Osteoblast (primary cell): ENCODE measurements around the gene MAP4K4. TPM values are rescaled to one million over a fixed set of nuclear protein-coding genes. Genes with fewer than 3 reads are reported as not detected.

Source experiments
- DNase-seq: peaks from one replicate; pipeline ENCODE4 v3.0.0; 2011; ENCODE audit warnings: low spot score, mixed read lengths; ENCODE audit not compliant: insufficient read length; ENCODE audit errors: missing footprints
- H2AFZ ChIP-seq: 2 replicates; pipeline ENCODE4 v1.6.0; 2011; ENCODE audit warnings: mild to moderate bottlenecking, low read length
- H3K27ac ChIP-seq: 2 replicates; pipeline ENCODE4 v1.5.1; 2011; ENCODE audit warnings: mild to moderate bottlenecking, low read depth, low read length, moderate library complexity
- H3K27me3 ChIP-seq: 2 replicates; pipeline ENCODE4 v1.6.0; 2012; ENCODE audit warnings: mild to moderate bottlenecking, control low read depth, inconsistent platforms, low read length, moderate library complexity; ENCODE audit not compliant: insufficient read depth
- H3K36me3 ChIP-seq: 2 replicates; pipeline ENCODE4 v1.5.1; 2011; ENCODE audit warnings: mild to moderate bottlenecking, low read length, control low read depth, moderate library complexity; ENCODE audit not compliant: insufficient read depth
- H3K4me1 ChIP-seq: 2 replicates; pipeline ENCODE4 v1.5.1; 2011; ENCODE audit warnings: mild to moderate bottlenecking, low read length, control low read depth, moderate library complexity; ENCODE audit not compliant: insufficient read depth
- H3K4me2 ChIP-seq: 2 replicates; pipeline ENCODE4 v1.6.0; 2011; ENCODE audit warnings: mild to moderate bottlenecking, low read length; ENCODE audit not compliant: insufficient read depth
- H3K4me3 ChIP-seq: fragments of 200-600 bp; sonication (generic); 3 replicates; pipeline ENCODE4 v1.5.1; 2012; ENCODE audit warnings: mild to moderate bottlenecking, low read length, inconsistent platforms; ENCODE audit not compliant: insufficient read depth
- H3K79me2 ChIP-seq: 2 replicates; pipeline ENCODE4 v1.6.0; 2012; ENCODE audit warnings: mild to moderate bottlenecking, low read length, control low read depth, inconsistent platforms; ENCODE audit not compliant: insufficient read depth
- H3K9me3 ChIP-seq: 2 replicates; pipeline ENCODE4 v1.5.1; 2011; ENCODE audit warnings: low read depth, low read length, control low read depth
- H4K20me1 ChIP-seq: 2 replicates; pipeline ENCODE4 v1.6.0; 2012; ENCODE audit warnings: mild to moderate bottlenecking, low read length, control low read depth; ENCODE audit not compliant: insufficient read depth
- total RNA-seq: library from RNA; depleted of rRNA; stranded (reverse); fragments of >200 nt; gene quantifications from 2 replicates; pipeline ENCODE4 v1.2.3, GENCODE V29; 2012
- TF ChIP-seq, protein P1 (sequence below): IDR thresholded peaks from 2 replicates; pipeline ENCODE4 v1.5.1; 2011; ENCODE audit warnings: mild to moderate bottlenecking, low read depth, low read length, moderate library complexity; ENCODE audit errors: extremely low read depth

MAP4K4 gene
- total RNA-seq, 1 donor = 231 TPM

DNA sequence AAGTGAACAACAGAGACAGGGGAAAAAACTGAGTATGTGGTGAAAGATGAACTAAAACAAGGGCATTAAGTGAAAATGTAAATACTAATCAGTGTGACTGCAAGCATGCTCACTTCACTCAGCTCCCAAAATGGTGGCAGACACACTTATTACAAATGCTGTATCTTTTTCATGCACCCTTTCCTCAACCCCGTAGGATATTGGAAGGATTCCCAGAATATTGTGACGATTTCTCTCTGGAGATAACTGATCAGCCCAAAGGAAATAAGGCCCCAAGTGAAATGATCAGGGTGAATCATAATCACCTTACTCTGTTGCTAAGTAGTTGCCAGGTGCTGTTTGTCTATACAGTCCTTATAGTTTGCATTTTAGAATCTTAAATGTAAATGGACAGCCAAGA lies 155.3 kb downstream of the MAP4K4 start:
- Histone ChIP-seq H3K27ac (peak overlapping the region; percentile 2), H2AFZ (no peak overlapping the region), H3K27me3 (no peaks in the 10 kb centered on the region), H4K20me1 (peaks cover 4% of the 10 kb centered on the region), H3K36me3 (peaks cover 79% of the 10 kb centered on the region), H3K79me2 (peaks cover 93% of the 10 kb centered on the region), H3K4me1 (peaks cover 27% of the 10 kb centered on the region), H3K4me3 (no peak overlapping the region), H3K4me2 (no peak overlapping the region), H3K9me3 (no peaks in the 10 kb centered on the region)
- no peak for DNase-seq
- TF ChIP-seq, protein P1, sequence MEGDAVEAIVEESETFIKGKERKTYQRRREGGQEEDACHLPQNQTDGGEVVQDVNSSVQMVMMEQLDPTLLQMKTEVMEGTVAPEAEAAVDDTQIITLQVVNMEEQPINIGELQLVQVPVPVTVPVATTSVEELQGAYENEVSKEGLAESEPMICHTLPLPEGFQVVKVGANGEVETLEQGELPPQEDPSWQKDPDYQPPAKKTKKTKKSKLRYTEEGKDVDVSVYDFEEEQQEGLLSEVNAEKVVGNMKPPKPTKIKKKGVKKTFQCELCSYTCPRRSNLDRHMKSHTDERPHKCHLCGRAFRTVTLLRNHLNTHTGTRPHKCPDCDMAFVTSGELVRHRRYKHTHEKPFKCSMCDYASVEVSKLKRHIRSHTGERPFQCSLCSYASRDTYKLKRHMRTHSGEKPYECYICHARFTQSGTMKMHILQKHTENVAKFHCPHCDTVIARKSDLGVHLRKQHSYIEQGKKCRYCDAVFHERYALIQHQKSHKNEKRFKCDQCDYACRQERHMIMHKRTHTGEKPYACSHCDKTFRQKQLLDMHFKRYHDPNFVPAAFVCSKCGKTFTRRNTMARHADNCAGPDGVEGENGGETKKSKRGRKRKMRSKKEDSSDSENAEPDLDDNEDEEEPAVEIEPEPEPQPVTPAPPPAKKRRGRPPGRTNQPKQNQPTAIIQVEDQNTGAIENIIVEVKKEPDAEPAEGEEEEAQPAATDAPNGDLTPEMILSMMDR = no peak

DNA sequence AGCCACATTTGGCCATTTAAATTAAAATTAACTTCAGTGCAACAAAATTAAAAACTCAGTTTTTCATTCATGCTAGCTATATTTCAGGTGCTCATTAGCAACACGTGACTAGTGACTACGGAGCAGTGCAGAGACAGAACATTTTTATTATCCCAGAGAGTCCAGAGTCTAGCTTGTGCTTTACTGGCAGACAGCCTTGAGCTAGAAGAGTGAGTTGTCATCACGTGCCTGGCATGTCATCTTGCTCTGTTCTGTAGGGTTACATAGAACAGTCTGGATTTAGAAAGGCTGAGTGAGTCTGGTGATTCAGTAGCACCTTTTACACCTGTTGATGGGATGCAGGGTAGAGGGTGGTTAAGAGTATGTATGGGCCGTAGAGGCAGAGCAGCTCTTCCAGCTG lies 157.4 kb downstream of the MAP4K4 start:
- Histone ChIP-seq H3K36me3 (peaks cover 81% of the 10 kb centered on the region), H2AFZ (no peak overlapping the region), H3K4me2 (no peak overlapping the region), H3K27ac (peak overlapping the region; percentile 27), H3K27me3 (no peaks in the 10 kb centered on the region), H3K9me3 (no peaks in the 10 kb centered on the region), H3K4me1 (peaks cover 7% of the 10 kb centered on the region), H3K79me2 (peaks cover 93% of the 10 kb centered on the region), H4K20me1 (no peaks in the 10 kb centered on the region), H3K4me3 (no peak overlapping the region)
- DNase-seq = no peak
- TF ChIP-seq, protein P1 = no peak

DNA sequence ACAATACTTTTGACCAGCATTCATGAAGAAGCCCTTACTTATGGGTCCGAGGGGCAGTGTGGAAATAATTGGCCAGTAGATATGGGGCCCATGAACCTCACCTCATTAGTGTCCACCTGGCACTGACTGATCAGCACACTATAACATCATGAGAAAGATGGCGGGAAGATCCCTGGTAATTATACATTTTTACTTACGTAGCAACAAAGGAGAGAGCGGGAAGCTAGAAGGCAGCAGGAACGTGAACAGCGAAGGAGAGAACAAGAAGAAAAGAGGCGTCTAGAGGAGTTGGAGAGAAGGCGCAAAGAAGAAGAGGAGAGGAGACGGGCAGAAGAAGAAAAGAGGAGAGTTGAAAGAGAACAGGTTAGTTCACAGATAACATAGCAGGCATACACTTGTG lies 158.3 kb downstream of the MAP4K4 start:
- no peaks in the 10 kb centered on the region for H3K27me3 ChIP-seq
- H3K27ac ChIP-seq = no peak overlapping the region
- peaks cover 88% of the 10 kb centered on the region for H3K79me2 ChIP-seq
- no peak for DNase-seq
- H3K4me1 ChIP-seq = peaks cover under 1% of the 10 kb centered on the region
- no peak overlapping the region for H3K4me3 ChIP-seq
- peaks cover 81% of the 10 kb centered on the region for H3K36me3 ChIP-seq
- H4K20me1 ChIP-seq = no peaks in the 10 kb centered on the region
- TF ChIP-seq, protein P1 = no peak
- no peak overlapping the region for H2AFZ ChIP-seq
- H3K4me2 ChIP-seq = no peak overlapping the region
- H3K9me3 ChIP-seq = no peaks in the 10 kb centered on the region

DNA sequence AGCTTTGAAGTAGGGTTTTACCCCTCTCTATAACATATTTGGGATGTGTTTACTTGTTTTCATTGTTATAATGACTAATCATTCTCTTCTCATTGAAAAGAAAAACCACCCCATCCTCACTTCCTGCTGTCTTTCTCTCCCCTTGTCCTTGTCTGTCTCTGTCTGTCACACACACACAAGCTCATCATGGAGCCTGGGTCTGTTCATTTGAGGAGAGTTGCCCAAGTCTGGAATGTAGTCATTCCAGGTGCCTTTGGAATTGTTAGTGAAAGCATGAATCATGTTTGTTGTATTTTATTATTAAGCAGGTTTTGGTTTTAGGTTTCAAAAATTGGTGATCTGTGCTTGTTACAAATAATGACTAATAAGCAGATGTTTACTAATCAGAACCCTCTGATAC lies 160.7 kb downstream of the MAP4K4 start:
- H3K4me2 ChIP-seq = no peak overlapping the region
- DNase-seq = no peak
- peaks cover 90% of the 10 kb centered on the region for H3K36me3 ChIP-seq
- no peaks in the 10 kb centered on the region for H4K20me1 ChIP-seq
- no peak overlapping the region for H2AFZ ChIP-seq
- H3K9me3 ChIP-seq = no peaks in the 10 kb centered on the region
- H3K4me3 ChIP-seq = no peak overlapping the region
- no peaks in the 10 kb centered on the region for H3K27me3 ChIP-seq
- TF ChIP-seq, protein P1 = no peak
- peak overlapping the region; percentile 3 for H3K27ac ChIP-seq
- H3K79me2 ChIP-seq = peaks cover 87% of the 10 kb centered on the region
- H3K4me1 ChIP-seq = no peaks in the 10 kb centered on the region
